Activated naive CD8-positive, alpha-beta T cell treated with anti-CD3 and anti-CD28 coated beads, Interleukin-2, amount 10 ng/mL, durations not matched to agents 7 days and 5 days (primary cell): ENCODE measurements around the gene ASB9. TPM values are rescaled to one million over a fixed set of nuclear protein-coding genes. Genes with fewer than 3 reads are reported as not detected.
"Not testable (repeated sequence)": the region's sequence is repeated elsewhere in the genome, so short reads cannot be mapped to it uniquely, and the experiment has no call there.

Experiments used
- ATAC-seq: fragments of 150-1000 bp; cut with Tn5 transposase; one replicate; pipeline ENCODE4 v1.10.0; 2021; ENCODE audit warnings: low read depth, moderate library complexity
- POLR2A ChIA-PET: fragments of 350-600 bp; sonication (Branson Sonifier 250); formaldehyde crosslinking; loops from one replicate; lab custom pipeline; 2021; ENCODE audit warnings: antibody characterized with exemption; lab: Charles Lee
- DNase-seq: peaks from one replicate; pipeline ENCODE4 v3.0.0; 2021
- H3K27ac Mint-ChIP-seq: one replicate; pipeline ENCODE4 v1.8.0; 2022; ENCODE audit warnings: mild to moderate bottlenecking, mixed read lengths
- H3K27me3 Mint-ChIP-seq: one replicate; pipeline ENCODE4 v1.8.0; 2022; ENCODE audit warnings: mild to moderate bottlenecking, moderate library complexity, mixed read lengths
- H3K36me3 Mint-ChIP-seq: one replicate; pipeline ENCODE4 v1.8.0; 2021; ENCODE audit warnings: mild to moderate bottlenecking, mixed read lengths
- H3K4me1 Mint-ChIP-seq: one replicate; pipeline ENCODE4 v1.8.0; 2021; ENCODE audit warnings: mixed read lengths
- H3K4me3 Mint-ChIP-seq: one replicate; pipeline ENCODE4 v1.8.0; 2022; ENCODE audit warnings: mild to moderate bottlenecking, moderate library complexity, mixed read lengths
- H3K9me3 Mint-ChIP-seq: one replicate; pipeline ENCODE4 v1.8.0; 2021; ENCODE audit warnings: mixed read lengths
- total RNA-seq, 2 experiments: library from RNA; stranded (reverse); gene quantifications; one replicate each; pipeline ENCODE4 v1.2.3, GENCODE V29; 2021

ASB9 gene
- total RNA-seq, 2 experiments from 2014 or later: 0.71 to 0.83 TPM

DNA sequence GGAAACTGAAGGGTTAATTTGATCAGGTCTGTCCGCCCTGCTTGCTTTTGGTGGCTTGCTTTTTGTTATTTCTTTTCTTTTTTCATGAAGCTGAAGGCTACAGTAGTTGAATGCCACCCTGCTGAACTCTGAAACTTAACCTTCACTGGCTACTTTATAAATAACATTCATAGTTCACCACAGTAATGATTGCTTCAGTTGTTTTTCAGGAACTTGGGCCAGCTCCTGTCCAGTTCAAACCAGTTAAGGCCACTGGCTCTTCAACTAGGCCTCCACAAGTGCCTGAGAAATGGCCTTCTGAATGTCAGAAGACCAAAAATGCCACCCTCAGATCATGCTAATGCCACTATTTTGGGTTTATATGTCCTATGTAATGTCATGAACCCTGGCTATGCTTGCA, 7.7 kb upstream of the ASB9 start:
- H3K4me3 Mint-ChIP-seq: no peak overlapping the region
- H3K27me3 Mint-ChIP-seq: no peaks in the 10 kb centered on the region
- ATAC-seq: no peak
- H3K4me1 Mint-ChIP-seq: no peaks in the 10 kb centered on the region
- no peaks in the 10 kb centered on the region for H3K9me3 Mint-ChIP-seq
- no peak overlapping the region for H3K27ac Mint-ChIP-seq
- no peak for DNase-seq
- no peaks in the 10 kb centered on the region for H3K36me3 Mint-ChIP-seq
- POLR2A ChIA-PET: no interaction called here

DNA sequence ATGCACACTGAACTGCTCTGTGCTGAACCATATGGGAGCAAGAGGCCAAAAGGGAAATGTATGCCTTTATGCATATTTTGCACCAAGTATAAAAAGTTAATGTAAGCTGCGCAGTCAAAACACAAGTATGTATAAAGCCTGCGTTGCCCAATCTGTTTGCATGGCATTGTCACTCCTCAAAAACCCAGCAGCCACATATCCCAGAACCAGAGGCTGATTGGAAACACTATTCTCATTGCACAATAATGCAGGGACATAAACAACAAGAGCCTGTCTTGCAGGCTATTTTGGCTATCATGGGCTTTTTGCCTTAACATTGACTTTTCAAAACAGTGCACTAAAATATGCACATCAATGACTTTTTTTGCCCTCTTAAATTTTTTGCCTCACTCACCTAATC, 5.1 kb upstream of the ASB9 start:
- H3K27ac Mint-ChIP-seq: no peak overlapping the region
- H3K4me1 Mint-ChIP-seq: no peaks in the 10 kb centered on the region
- H3K4me3 Mint-ChIP-seq: no peak overlapping the region
- no peaks in the 10 kb centered on the region for H3K9me3 Mint-ChIP-seq
- POLR2A ChIA-PET: no interaction called here
- ATAC-seq (no peak), DNase-seq (no peak)
- no peaks in the 10 kb centered on the region for H3K27me3 Mint-ChIP-seq
- no peaks in the 10 kb centered on the region for H3K36me3 Mint-ChIP-seq

DNA sequence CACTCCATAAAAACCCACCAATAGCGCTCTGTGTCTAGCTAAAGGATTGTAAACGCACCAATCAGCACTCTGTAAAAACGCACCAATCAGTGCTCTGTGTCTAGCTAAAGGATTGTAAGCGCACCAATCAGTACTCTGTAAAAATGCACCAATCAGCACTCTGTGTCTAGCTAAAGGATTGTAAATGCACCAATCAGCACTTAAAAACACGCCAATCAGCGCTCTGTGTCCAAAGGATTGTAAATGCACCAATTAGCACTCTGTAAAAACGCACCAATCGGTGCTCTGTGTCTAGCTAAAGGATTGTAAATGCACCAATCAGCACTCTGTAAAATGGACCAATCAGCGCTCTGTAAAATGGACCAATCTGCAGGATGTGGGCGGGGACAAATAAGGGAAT, 3.4 kb upstream of the ASB9 start:
- H3K4me1 Mint-ChIP-seq, H3K36me3 Mint-ChIP-seq, POLR2A ChIA-PET, H3K27me3 Mint-ChIP-seq, H3K27ac Mint-ChIP-seq, H3K4me3 Mint-ChIP-seq, H3K9me3 Mint-ChIP-seq, ATAC-seq, DNase-seq: not testable (repeated sequence)

DNA sequence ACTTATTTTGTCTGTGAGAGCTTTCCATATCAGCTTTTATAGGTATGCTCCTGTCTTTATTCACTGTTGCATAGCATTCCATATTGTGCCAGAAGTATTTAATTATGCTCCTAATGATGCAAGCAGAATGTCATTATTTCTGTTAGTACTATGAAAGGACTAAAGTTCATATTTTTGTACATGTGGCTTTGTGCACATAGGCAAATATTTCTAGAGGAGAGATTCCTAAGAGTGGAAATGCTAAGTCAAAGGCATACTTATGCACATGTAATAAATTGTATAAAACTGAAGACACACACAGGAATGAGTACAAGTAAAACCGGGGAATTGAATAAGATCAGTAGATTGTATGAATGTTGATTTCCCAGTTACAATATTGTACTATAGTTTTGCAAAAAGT, 1.9 kb upstream of the ASB9 start:
- POLR2A ChIA-PET: no interaction called here
- no peaks in the 10 kb centered on the region for H3K36me3 Mint-ChIP-seq
- no peak overlapping the region for H3K27ac Mint-ChIP-seq
- DNase-seq (no peak), ATAC-seq (no peak)
- H3K9me3 Mint-ChIP-seq: no peaks in the 10 kb centered on the region
- H3K4me1 Mint-ChIP-seq: peaks cover 3% of the 10 kb centered on the region
- no peak overlapping the region for H3K4me3 Mint-ChIP-seq
- H3K27me3 Mint-ChIP-seq: no peaks in the 10 kb centered on the region

DNA sequence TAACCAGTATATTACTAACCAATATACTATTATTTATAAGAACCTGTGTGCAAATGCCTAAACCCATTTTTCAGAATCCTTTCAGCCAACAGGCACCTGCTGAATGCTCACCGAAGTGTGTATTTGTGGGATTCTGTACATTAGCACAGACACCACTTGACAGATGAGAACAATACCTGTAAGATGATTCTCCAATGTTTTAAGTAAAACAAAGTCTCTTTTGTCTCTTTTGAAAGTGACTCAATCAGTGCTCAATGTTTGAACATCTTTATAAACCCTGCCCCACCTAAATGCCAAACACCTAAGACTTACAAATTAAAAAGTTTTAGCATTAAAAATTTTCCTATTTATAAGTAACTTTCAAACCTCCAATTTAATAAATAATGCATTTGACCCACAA, 763 bp downstream of the ASB9 start:
- H3K27me3 Mint-ChIP-seq: peaks cover 2% of the 10 kb centered on the region
- no peak overlapping the region for H3K27ac Mint-ChIP-seq
- H3K4me3 Mint-ChIP-seq: no peak overlapping the region

DNA sequence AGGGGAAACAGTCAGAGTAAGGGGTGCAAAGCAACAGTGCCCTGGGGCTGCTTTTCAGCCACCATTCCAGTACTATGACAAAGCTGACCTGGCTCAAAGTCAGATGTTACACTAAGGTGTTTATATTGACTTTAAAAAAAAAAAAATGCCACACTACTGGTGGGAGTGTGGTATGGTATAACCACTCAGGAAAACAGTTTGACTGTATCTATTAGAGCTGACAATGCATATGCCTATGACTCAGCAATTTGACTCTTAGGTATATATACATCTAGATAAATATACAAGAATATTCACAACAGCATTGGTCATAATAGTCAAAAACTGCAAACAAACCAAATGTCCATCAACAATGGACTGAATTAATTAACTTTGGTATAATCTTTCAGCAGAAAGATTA, 15.0 kb downstream of the ASB9 start:
- no peaks in the 10 kb centered on the region for H3K9me3 Mint-ChIP-seq
- ATAC-seq: no peak
- no peak for DNase-seq
- no peak overlapping the region for H3K27ac Mint-ChIP-seq
- H3K4me3 Mint-ChIP-seq: no peak overlapping the region
- no peaks in the 10 kb centered on the region for H3K36me3 Mint-ChIP-seq
- no peaks in the 10 kb centered on the region for H3K4me1 Mint-ChIP-seq
- H3K27me3 Mint-ChIP-seq: no peaks in the 10 kb centered on the region
- POLR2A ChIA-PET: no interaction called here

More for the DNA sequence above, 763 bp downstream of the ASB9 start:
- H3K4me1 Mint-ChIP-seq: peaks cover 3% of the 10 kb centered on the region
- ATAC-seq (no peak), DNase-seq (no peak)
- POLR2A ChIA-PET: no interaction called here
- H3K36me3 Mint-ChIP-seq: no peaks in the 10 kb centered on the region
- no peaks in the 10 kb centered on the region for H3K9me3 Mint-ChIP-seq

DNA sequence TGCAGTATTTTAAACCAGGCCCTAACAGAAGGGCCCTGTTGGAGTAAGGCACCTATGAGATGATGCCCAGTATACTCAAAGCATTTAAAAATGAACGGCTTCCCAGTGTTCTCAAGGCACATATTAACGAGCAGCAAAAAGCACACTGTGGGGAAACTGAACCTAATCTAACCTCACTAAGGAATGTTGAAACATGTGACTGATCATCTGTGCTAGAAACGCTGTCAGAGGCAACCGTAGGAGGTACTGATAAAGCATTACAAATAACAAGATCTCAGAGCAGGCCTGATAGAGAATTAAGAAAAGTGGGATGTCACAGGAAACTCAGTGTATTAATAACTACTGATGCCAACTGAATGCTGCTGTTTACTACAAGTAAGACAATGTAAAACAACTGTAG, 24.0 kb downstream of the ASB9 start:
- Mint-ChIP-seq H3K9me3 (no peaks in the 10 kb centered on the region), H3K36me3 (no peaks in the 10 kb centered on the region), H3K27ac (no peak overlapping the region), H3K4me3 (no peak overlapping the region), H3K4me1 (peaks cover 1% of the 10 kb centered on the region), H3K27me3 (no peaks in the 10 kb centered on the region)
- DNase-seq (no peak), ATAC-seq (no peak)
- POLR2A ChIA-PET: no interaction called here

DNA sequence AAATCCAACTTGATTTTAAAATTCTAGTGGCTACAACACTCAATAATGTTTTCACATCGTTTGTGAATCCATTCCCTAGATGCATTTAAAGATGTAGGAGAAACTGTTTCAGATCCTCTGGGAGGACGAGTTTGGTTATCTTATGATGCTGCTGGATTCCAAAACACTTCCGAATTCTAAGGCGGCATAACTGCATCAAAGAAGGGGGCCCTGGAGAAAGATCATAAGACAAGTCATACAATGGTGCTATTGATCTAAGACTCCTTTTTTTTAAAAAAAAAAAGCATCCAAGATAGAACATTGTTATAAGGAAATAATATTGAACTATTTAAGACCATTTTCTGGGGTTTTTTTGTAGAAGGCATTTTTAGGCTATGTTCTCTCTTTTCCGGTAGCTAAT, 25.5 kb downstream of the ASB9 start:
- Mint-ChIP-seq H3K36me3 (no peaks in the 10 kb centered on the region), H3K4me1 (peaks cover 1% of the 10 kb centered on the region), H3K27me3 (no peaks in the 10 kb centered on the region), H3K9me3 (no peaks in the 10 kb centered on the region), H3K4me3 (no peak overlapping the region), H3K27ac (no peak overlapping the region)
- no peak for ATAC-seq
- no peak for DNase-seq
- POLR2A ChIA-PET: no interaction called here

DNA sequence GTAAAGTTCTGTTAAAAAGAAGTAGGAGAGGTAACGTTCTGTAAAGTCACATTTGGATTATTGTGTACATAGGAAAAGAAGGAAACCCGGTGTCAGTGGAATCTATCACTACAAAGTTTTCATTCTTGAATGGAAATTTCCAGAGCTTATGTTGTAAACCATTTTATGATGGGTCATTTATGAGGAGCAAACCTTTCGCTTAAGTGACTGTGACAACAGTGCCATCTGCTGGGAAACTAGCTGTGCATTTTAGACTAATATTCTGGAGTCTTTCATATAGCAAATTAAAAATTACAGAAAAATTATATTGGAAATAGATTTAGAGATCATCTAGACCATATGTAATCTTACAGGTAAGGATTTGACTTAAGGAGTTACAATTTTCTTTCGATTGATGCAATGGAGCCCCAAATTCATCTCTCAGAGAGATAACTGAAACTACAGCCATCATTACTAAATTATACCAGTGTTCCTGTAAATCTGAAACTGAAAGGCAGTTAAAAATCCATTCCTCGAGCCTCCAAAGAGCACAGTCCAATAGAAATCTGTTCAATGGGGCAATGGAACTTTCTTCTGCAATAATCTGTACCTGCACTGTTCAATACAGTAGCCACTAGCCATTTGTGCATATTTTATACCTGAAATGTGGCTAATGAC, 26.9 kb downstream of the ASB9 start:
- ATAC-seq (no peak), DNase-seq (no peak)
- Mint-ChIP-seq H3K36me3 (no peaks in the 10 kb centered on the region), H3K27ac (no peak overlapping the region), H3K27me3 (no peaks in the 10 kb centered on the region), H3K4me3 (no peak overlapping the region), H3K4me1 (peaks cover 1% of the 10 kb centered on the region), H3K9me3 (no peaks in the 10 kb centered on the region)
- POLR2A ChIA-PET: no interaction called here

DNA sequence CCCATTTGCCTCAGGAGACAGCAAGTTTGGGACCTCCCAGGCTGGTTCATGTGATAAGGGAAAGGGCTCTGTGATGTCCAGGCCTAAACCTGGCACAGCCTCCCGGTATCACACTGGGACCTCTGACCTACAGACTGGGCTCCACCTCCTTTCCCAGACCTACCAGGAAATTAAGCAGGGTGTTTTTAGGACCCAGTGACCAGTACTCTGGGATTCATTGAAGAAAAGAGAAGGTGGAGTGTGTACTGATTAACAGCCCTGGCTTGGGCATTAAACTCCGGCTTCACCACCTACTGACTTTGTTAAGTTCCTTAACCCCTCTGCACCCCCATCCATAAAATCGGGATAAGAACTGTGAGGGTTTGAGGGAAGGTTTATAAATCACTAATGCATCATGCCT, 28.6 kb downstream of the ASB9 start:
- H3K36me3 Mint-ChIP-seq: no peaks in the 10 kb centered on the region
- H3K27me3 Mint-ChIP-seq: no peaks in the 10 kb centered on the region
- no peaks in the 10 kb centered on the region for H3K9me3 Mint-ChIP-seq
- peaks cover 1% of the 10 kb centered on the region for H3K4me1 Mint-ChIP-seq
- H3K4me3 Mint-ChIP-seq: no peak overlapping the region
- DNase-seq (no peak), ATAC-seq (no peak)
- H3K27ac Mint-ChIP-seq: no peak overlapping the region
- POLR2A ChIA-PET: no interaction called here

DNA sequence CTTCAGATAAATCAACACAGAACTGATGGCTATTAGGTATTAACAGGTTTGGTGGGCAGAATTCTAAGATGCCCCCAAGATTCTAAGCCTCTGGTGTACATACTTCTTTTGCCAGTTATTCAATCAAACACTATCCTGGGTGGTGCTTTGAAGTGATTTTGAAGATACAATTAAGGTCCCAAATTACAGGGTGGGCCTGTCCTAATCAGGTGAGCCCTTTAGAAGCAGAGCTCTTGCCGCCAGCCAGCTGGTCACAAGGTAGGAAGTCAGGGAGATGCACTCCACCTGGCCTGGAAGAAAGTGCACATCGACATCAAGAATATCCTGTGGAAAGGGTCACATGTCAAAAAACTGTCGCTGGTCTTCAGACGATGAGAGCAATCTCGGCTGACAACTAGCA, 29.5 kb downstream of the ASB9 start:
- Mint-ChIP-seq H3K4me3 (no peak overlapping the region), H3K27ac (no peak overlapping the region), H3K27me3 (no peaks in the 10 kb centered on the region), H3K4me1 (peaks cover 1% of the 10 kb centered on the region), H3K9me3 (no peaks in the 10 kb centered on the region), H3K36me3 (no peaks in the 10 kb centered on the region)
- ATAC-seq (no peak), DNase-seq (no peak)
- POLR2A ChIA-PET: no interaction called here

DNA sequence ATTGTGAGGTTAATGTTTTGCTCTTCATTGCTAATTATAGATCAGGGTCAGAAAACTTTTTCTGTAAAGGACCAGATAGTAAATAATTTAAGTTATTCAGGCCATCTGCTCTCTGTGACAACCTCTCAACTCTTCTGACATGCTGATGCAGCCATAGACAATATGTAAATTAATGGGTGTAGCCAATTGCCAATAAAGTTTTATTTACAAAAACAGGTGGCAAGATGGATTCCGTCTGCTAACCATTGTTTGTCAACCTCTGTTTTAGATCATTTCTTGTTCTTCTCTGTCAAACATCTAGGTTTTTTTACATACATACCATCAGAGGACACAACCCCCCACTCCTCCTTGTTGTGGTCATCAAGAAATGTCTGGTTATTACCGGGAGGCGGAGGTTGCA, 33.7 kb downstream of the ASB9 start:
- POLR2A ChIA-PET: no interaction called here
- no peaks in the 10 kb centered on the region for H3K4me1 Mint-ChIP-seq
- DNase-seq (no peak), ATAC-seq (no peak)
- H3K27me3 Mint-ChIP-seq: no peaks in the 10 kb centered on the region
- H3K27ac Mint-ChIP-seq: no peak overlapping the region
- no peaks in the 10 kb centered on the region for H3K36me3 Mint-ChIP-seq
- H3K4me3 Mint-ChIP-seq: no peak overlapping the region
- H3K9me3 Mint-ChIP-seq: no peaks in the 10 kb centered on the region

DNA sequence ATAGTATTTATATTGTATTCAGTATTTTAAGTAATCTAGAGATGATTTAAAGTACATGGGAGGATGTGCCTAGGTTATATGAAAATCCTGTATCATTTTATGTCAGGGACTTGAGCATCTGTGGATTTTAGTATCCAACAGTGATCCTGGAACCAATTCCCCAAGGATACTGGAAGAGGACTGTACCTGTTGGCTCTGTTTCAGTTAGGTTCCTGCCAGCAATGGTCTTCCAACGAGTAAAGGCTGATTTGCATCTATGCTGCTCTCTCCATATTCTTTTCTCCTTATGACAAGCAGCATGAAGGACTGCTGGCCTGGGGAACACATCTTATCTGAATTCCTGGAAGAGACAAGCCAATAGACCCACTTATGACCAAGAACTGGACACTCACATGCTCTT, 34.9 kb downstream of the ASB9 start:
- H3K27ac Mint-ChIP-seq: no peak overlapping the region
- no peaks in the 10 kb centered on the region for H3K36me3 Mint-ChIP-seq
- POLR2A ChIA-PET: no interaction called here
- H3K9me3 Mint-ChIP-seq: no peaks in the 10 kb centered on the region
- DNase-seq: no peak
- no peaks in the 10 kb centered on the region for H3K27me3 Mint-ChIP-seq
- no peak for ATAC-seq
- H3K4me1 Mint-ChIP-seq: no peaks in the 10 kb centered on the region
- H3K4me3 Mint-ChIP-seq: no peak overlapping the region

DNA sequence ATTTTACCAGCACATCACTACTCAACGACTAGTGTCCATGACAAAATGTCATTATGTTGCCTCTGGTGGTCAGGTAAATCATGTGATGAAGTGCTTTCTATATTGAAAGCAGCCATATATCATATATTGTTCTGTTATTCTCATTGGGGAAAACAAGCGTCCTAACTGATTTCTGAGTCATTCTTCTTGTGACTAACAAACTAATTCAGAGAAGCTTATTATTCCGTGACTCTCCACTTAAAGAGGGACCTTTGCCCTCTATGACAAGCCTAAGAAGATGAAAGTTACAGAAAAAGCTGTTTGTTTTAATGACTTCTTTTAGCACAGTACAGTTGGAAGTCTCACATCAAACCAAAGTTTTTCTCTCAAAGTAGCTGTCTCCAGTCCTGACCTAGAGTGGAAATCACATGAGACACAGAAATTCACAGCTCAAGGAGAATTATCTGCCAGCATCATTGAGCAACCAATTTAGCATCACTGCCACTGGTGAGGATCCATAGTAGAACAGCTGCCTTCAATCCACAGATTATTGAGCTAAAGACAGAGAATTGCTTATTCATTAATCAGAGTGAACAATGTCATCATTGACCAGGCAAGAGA, 36.4 kb downstream of the ASB9 start:
- Mint-ChIP-seq H3K27ac (no peak overlapping the region), H3K9me3 (no peaks in the 10 kb centered on the region), H3K4me1 (no peaks in the 10 kb centered on the region), H3K4me3 (no peak overlapping the region), H3K36me3 (no peaks in the 10 kb centered on the region), H3K27me3 (no peaks in the 10 kb centered on the region)
- POLR2A ChIA-PET: no interaction called here
- ATAC-seq (no peak), DNase-seq (no peak)
